ENCODE measurements around the gene CIAO3. TPM values are rescaled to one million over a fixed set of nuclear protein-coding genes. Genes with fewer than 3 reads are reported as not detected.
A peak's percentile ranks its signal among the peaks of the same experiment; 100 is the strongest.

The CIAO3 gene
- polyA plus RNA-seq, 1 experiment, result 14.4 TPM

- H3K27me3 ChIP-seq (ENCODE audit: control insufficient read depth, insufficient read depth, low read length), result no peaks in the 10 kb centered on the region
- TF ChIP-seq, protein P1, sequence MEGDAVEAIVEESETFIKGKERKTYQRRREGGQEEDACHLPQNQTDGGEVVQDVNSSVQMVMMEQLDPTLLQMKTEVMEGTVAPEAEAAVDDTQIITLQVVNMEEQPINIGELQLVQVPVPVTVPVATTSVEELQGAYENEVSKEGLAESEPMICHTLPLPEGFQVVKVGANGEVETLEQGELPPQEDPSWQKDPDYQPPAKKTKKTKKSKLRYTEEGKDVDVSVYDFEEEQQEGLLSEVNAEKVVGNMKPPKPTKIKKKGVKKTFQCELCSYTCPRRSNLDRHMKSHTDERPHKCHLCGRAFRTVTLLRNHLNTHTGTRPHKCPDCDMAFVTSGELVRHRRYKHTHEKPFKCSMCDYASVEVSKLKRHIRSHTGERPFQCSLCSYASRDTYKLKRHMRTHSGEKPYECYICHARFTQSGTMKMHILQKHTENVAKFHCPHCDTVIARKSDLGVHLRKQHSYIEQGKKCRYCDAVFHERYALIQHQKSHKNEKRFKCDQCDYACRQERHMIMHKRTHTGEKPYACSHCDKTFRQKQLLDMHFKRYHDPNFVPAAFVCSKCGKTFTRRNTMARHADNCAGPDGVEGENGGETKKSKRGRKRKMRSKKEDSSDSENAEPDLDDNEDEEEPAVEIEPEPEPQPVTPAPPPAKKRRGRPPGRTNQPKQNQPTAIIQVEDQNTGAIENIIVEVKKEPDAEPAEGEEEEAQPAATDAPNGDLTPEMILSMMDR (IDR thresholded peaks at IDR 0.05; ENCODE audit: low read depth, low read length), result no peak
- no peaks in the 10 kb centered on the region; the same call in 1 of the 2 replicates for H3K9me3 ChIP-seq (ENCODE audit: control insufficient read depth, insufficient read depth, low read length)
- H3K27ac ChIP-seq (ENCODE audit: low read depth, low read length), result no peak overlapping the region
- H3K4me3 ChIP-seq (ENCODE audit: low read depth, low read length), result no peak overlapping the region
- CTCF ChIA-PET, result interaction anchor here (1.5 kb wide), 1 partner anchor 11 kb away, joined by 4 read pairs; the partner anchor contains the start of gene CIAO3
- DNase-seq (ENCODE audit: low read depth, low spot score), result no peak
- POLR2A ChIA-PET, result interaction anchor here (1.8 kb wide), 1 partner anchor 9 kb away, joined by 5 read pairs; the partner anchor contains the start of gene ANTKMT
These were observed 10.8 kb downstream of the CIAO3 start for GRCh38 chr16:729768-730665.

GRCh38 chr16:728890-729744 is 11.7 kb downstream of the CIAO3 start:
- peak overlapping the region; percentile 73 for H3K4me3 ChIP-seq (ENCODE audit: low read depth, low read length)
- TF ChIP-seq, protein P1 (IDR thresholded peaks at IDR 0.05; ENCODE audit: low read depth, low read length), result no peak
- ChIA-PET POLR2A (interaction anchor here (1.8 kb wide), 1 partner anchor 9 kb away, joined by 5 read pairs; the partner anchor contains the start of gene ANTKMT), CTCF (interaction anchor here (1.5 kb wide), 1 partner anchor 12 kb away, joined by 4 read pairs; the partner anchor contains the start of gene CIAO3)
- DNase-seq (ENCODE audit: low read depth, low spot score), result no peak
- H3K27me3 ChIP-seq (ENCODE audit: control insufficient read depth, insufficient read depth, low read length), result no peaks in the 10 kb centered on the region
- H3K27ac ChIP-seq (ENCODE audit: low read depth, low read length), result no peak overlapping the region
- H3K9me3 ChIP-seq (ENCODE audit: control insufficient read depth, insufficient read depth, low read length), result no peaks in the 10 kb centered on the region; the same call in 1 of the 2 replicates

DNA sequence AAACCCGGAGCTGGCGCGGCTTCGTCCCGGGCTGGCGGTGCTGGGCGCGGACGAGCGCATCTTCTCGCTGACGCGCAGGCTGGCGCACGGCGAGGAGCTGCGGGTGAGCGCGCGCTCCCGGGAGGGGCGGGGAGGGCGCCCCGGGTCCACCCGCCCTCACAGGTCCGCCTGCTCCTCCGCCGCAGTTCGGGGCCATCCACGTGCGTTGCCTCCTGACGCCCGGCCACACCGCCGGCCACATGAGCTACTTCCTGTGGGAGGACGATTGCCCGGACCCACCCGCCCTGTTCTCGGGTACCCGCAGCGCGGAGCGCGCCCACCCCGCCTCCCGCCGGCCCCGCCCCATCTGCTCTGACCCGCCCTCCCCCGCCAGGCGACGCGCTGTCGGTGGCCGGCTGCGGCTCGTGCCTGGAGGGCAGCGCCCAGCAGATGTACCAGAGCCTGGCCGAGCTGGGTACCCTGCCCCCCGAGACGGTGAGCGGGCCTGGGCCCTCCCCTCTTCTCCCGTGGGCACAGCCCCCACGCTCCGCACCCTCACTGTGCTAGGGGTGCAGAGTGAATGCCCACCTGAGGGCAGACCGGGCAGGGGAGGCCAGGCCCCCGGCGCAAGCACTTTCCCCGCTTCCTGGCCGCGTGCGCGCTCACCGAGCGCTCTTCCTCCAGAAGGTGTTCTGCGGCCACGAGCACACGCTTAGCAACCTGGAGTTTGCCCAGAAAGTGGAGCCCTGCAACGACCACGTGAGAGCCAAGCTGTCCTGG is 12.5 kb downstream of the CIAO3 start:
- DNase-seq (ENCODE audit: low read depth, low spot score), result no peak
- ChIA-PET CTCF (interaction anchor here (1.0 to 1.5 kb wide), 2 partner anchors 13 to 16 kb away, joined by 4 to 5 read pairs; partner anchors contain the start of gene CIAO3), POLR2A (interaction anchor here (0.6 to 0.8 kb wide), 2 partner anchors 44 to 74 kb away, joined by 3 read pairs; partner anchors contain the start of gene JMJD8)
- TF ChIP-seq, protein P1 (IDR thresholded peaks at IDR 0.05; ENCODE audit: low read depth, low read length), result no peak
- no peaks in the 10 kb centered on the region; the same call in 1 of the 2 replicates for H3K9me3 ChIP-seq (ENCODE audit: control insufficient read depth, insufficient read depth, low read length)
- no peaks in the 10 kb centered on the region for H3K27me3 ChIP-seq (ENCODE audit: control insufficient read depth, insufficient read depth, low read length)
- no peak overlapping the region for H3K27ac ChIP-seq (ENCODE audit: low read depth, low read length)
- peak overlapping the region; percentile 73 for H3K4me3 ChIP-seq (ENCODE audit: low read depth, low read length)

GRCh38 chr16:727291-727977 is 13.4 kb downstream of the CIAO3 start:
- TF ChIP-seq, protein P1 (IDR thresholded peaks at IDR 0.05; ENCODE audit: low read depth, low read length), result no peak
- Histone ChIP-seq H3K27me3 (ENCODE audit: control insufficient read depth, insufficient read depth, low read length) (no peaks in the 10 kb centered on the region), H3K9me3 (ENCODE audit: control insufficient read depth, insufficient read depth, low read length) (no peaks in the 10 kb centered on the region; the same call in 1 of the 2 replicates), H3K4me3 (ENCODE audit: low read depth, low read length) (peak overlapping the region; percentile 73), H3K27ac (ENCODE audit: low read depth, low read length) (no peak overlapping the region)
- no peak for DNase-seq (ENCODE audit: low read depth, low spot score)
- CTCF ChIA-PET, result interaction anchor here (1.0 kb wide), 1 partner anchor 15 kb away, joined by 5 read pairs; no protein-coding TSS in a partner anchor
- POLR2A ChIA-PET, result interaction anchor here (0.6 kb wide), 1 partner anchor 75 kb away, joined by 3 read pairs; no protein-coding TSS in a partner anchor
